ENCODE results near the gene SHROOM3.

Gene SHROOM3

DNA sequence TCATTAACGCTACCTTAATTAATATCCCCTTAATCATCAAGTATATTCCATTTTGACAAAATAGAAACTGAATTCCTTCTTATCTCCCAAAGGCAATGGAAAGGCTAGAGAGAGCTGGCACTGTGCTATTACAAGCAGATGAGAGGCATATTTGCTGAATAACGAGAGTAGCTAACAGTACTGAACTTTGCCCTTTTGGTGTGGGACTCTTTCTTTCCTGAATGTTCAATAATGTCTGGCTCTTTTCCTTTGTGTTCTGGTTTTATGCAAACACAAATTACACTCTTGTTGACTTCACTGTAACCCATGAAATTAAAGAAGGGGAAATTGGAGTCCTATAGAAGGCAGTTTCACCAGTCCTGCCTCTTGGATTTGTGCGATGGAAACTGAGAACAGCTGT lies 63.5 kb downstream of the SHROOM3 start:
- Histone ChIP-seq H3K36me3 (no peaks in the 10 kb centered on the region), H3K27ac (no peak overlapping the region), H3K4me3 (ENCODE audit: low read depth in 1 of 2, low read length in 1 of 2) (no peak overlapping the region), H3K9me3 (no peaks in the 10 kb centered on the region), H3K4me1 (ENCODE audit: control insufficient read depth in 1 of 2, insufficient read depth in 1 of 2, low read depth in 1 of 2, low read length in 1 of 2) (no peaks in the 10 kb centered on the region), H3K27me3 (peaks cover 44% of the 10 kb centered on the region)
- TF ChIP-seq, protein P1, sequence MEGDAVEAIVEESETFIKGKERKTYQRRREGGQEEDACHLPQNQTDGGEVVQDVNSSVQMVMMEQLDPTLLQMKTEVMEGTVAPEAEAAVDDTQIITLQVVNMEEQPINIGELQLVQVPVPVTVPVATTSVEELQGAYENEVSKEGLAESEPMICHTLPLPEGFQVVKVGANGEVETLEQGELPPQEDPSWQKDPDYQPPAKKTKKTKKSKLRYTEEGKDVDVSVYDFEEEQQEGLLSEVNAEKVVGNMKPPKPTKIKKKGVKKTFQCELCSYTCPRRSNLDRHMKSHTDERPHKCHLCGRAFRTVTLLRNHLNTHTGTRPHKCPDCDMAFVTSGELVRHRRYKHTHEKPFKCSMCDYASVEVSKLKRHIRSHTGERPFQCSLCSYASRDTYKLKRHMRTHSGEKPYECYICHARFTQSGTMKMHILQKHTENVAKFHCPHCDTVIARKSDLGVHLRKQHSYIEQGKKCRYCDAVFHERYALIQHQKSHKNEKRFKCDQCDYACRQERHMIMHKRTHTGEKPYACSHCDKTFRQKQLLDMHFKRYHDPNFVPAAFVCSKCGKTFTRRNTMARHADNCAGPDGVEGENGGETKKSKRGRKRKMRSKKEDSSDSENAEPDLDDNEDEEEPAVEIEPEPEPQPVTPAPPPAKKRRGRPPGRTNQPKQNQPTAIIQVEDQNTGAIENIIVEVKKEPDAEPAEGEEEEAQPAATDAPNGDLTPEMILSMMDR (IDR thresholded peaks at IDR 0.05), result no peak

DNA sequence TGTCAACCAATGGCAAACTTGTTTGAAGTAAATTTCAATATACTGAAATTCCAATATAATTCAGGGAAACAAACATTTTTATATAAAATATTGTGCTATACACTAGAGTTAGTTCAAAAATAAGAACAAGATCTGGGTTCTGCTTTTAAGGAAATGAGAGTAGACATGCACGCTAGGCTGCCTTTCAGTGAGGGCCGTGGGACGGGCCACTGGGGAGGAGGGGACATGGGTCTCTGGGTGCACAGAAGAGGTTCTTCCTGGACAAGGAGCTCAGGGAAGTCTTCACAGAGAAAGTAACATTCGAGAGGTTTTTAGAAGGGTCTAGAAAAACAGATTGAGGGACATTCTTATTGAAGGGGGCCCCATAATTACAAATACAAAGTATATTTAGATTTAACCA lies 64.4 kb downstream of the SHROOM3 start:
- TF ChIP-seq, protein P1 (IDR thresholded peaks at IDR 0.05), result no peak
- Histone ChIP-seq H3K36me3 (no peaks in the 10 kb centered on the region), H3K27ac (no peak overlapping the region), H3K4me1 (ENCODE audit: control insufficient read depth in 1 of 2, insufficient read depth in 1 of 2, low read depth in 1 of 2, low read length in 1 of 2) (no peaks in the 10 kb centered on the region), H3K27me3 (peaks cover 48% of the 10 kb centered on the region), H3K9me3 (no peaks in the 10 kb centered on the region), H3K4me3 (ENCODE audit: low read depth in 1 of 2, low read length in 1 of 2) (no peak overlapping the region)

DNA sequence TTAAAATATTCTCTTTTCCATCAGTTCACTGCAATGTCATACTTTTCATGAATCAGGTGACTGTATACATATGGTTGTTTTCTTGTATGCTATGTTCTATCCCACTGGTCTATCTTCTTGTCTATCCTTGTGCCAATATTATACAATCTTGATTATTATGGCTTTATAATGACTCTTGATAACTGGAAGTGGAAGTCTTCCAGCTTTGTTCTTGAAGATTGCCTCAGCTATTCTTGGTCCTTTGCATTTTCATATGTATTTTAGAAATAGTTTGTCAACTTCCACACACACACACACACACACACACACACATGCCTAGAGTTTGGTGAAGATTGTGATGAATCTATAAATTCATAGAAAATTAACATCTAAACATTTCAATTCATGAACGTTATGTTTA lies 67.9 kb downstream of the SHROOM3 start:
- Histone ChIP-seq H3K36me3 (no peaks in the 10 kb centered on the region), H3K9me3 (no peaks in the 10 kb centered on the region), H3K27me3 (peaks cover 34% of the 10 kb centered on the region), H3K27ac (no peak overlapping the region), H3K4me3 (ENCODE audit: low read depth in 1 of 2, low read length in 1 of 2) (no peak overlapping the region), H3K4me1 (ENCODE audit: control insufficient read depth in 1 of 2, insufficient read depth in 1 of 2, low read depth in 1 of 2, low read length in 1 of 2) (no peaks in the 10 kb centered on the region)
- TF ChIP-seq, protein P1 (IDR thresholded peaks at IDR 0.05), result no peak

DNA sequence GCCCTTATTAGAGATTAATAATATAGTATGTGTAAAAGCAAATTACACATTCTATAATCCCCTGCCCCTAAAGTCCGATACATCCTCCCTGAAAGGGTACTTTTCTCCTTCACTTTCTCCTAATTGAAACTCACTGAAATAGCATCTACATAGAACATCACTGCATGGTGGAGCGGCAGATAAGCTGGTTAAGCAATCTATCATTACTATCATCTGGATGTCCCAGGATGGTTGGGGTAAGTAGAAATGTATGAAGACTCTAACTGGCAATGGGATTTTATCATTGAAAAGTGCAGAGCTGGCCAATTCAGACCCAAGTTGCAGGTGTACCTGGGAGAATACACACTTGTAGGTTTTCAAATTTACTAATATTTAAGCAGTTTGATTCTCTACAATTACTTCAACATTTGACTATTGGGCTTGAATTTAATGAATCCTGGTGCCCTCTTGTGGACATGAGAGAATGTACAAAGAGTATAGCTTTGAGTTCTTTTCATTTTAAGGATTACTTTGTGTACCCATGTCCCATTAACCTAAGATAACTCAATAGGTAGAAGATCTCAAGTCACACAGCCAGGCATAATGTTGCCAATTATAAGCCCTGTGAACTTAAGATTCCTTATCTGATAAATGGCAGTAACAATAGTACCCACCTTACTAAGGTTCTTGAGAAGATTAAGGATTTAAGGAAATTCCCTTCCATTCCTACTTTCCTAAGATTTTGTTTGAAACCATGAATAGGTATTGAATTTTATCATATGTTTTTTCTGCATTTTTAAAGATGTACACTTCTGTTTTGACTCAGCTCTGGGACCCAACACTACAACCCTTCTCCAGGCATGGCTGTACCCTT lies 69.8 kb downstream of the SHROOM3 start:
- Histone ChIP-seq H3K27me3 (peaks cover 24% of the 10 kb centered on the region), H3K27ac (no peak overlapping the region), H3K36me3 (no peaks in the 10 kb centered on the region), H3K4me3 (ENCODE audit: low read depth in 1 of 2, low read length in 1 of 2) (no peak overlapping the region), H3K4me1 (ENCODE audit: control insufficient read depth in 1 of 2, insufficient read depth in 1 of 2, low read depth in 1 of 2, low read length in 1 of 2) (no peaks in the 10 kb centered on the region), H3K9me3 (no peaks in the 10 kb centered on the region)
- TF ChIP-seq, protein P1 (IDR thresholded peaks at IDR 0.05), result no peak

DNA sequence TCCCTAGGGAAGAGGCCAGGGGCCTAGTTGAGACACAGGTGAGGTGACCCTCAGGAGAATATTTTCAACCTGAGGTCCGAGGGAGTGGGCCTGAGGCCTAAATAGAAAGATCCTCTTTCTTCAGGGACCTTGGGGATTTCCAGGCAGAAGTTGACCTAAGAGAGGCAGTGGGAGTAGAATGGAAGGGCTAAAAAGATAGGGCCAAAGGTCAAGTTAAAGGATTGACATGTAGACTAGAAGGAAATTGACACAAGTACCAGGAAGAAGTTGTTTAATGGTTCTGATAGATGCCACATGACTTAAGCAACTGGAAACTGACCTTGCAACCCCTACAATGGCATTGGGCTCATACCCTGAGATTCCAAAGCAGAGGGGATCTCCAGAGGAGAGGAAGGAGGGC lies 76.9 kb downstream of the SHROOM3 start:
- no peaks in the 10 kb centered on the region for H3K27me3 ChIP-seq
- TF ChIP-seq, protein P1 (IDR thresholded peaks at IDR 0.05), result no peak
- no peak overlapping the region for H3K27ac ChIP-seq
- no peaks in the 10 kb centered on the region for H3K36me3 ChIP-seq
- H3K4me3 ChIP-seq (ENCODE audit: low read depth in 1 of 2, low read length in 1 of 2), result no peak overlapping the region
- no peaks in the 10 kb centered on the region for H3K9me3 ChIP-seq
- H3K4me1 ChIP-seq (ENCODE audit: control insufficient read depth in 1 of 2, insufficient read depth in 1 of 2, low read depth in 1 of 2, low read length in 1 of 2), result peaks cover 7 to 8% of the 10 kb centered on the region in 2 experiments
